Brain microvascular endothelial cell (primary cell): Measurements from ENCODE around the gene RPS3.
A peak's percentile ranks its signal among the peaks of the same experiment; 100 is the strongest.

Experiments
- DNase-seq: peaks from one replicate; pipeline ENCODE4 v3.0.0-alpha.2; 2020
- H3K27ac ChIP-seq: fragments of 250-450 bp; sonication (Bioruptor Pico); 2 replicates; pipeline ENCODE4 v1.5.1; 2020; ENCODE audit warnings: mild to moderate bottlenecking, moderate library complexity
- H3K27me3 ChIP-seq: fragments of 250-450 bp; sonication (Bioruptor Pico); replicated peaks from 2 replicates; pipeline ENCODE4 v1.5.1; 2020; ENCODE audit warnings: mild to moderate bottlenecking
- H3K36me3 ChIP-seq: fragments of 250-450 bp; sonication (Bioruptor Pico); replicated peaks from 2 replicates; pipeline ENCODE4 v1.5.1; 2020; ENCODE audit warnings: mild to moderate bottlenecking
- H3K4me3 ChIP-seq: 2 replicates; pipeline ENCODE4 v1.5.1; 2011; ENCODE audit warnings: low read depth, mild to moderate bottlenecking, control low read depth, low read length, moderate library complexity
- CTCF ChIP-seq: IDR thresholded peaks from 2 replicates; pipeline ENCODE4 v1.5.1; 2011; ENCODE audit warnings: low read depth, mild to moderate bottlenecking, moderate library complexity, low read length, control low read depth, inconsistent platforms; ENCODE audit errors: missing control alignments
- in situ Hi-C: cut with HindIII; loops from 2 replicates; pipeline ENCODE4 v1.10.0; 2017; ENCODE audit warnings: low sequenced_read_pairs, low pct_ligation_motif_present

RPS3 gene

GRCh38 chr11:75429641-75429901 is 30.3 kb downstream of the RPS3 start:
- no peak for TF ChIP-seq CTCF
- H3K27ac ChIP-seq, result no peak overlapping the region
- peaks cover 30% of the 10 kb centered on the region for H3K27me3 ChIP-seq
- H3K36me3 ChIP-seq, result no peaks in the 10 kb centered on the region
- no peak for DNase-seq
- H3K4me3 ChIP-seq, result no peak overlapping the region
- in situ Hi-C loops, result no loop called here

DNA sequence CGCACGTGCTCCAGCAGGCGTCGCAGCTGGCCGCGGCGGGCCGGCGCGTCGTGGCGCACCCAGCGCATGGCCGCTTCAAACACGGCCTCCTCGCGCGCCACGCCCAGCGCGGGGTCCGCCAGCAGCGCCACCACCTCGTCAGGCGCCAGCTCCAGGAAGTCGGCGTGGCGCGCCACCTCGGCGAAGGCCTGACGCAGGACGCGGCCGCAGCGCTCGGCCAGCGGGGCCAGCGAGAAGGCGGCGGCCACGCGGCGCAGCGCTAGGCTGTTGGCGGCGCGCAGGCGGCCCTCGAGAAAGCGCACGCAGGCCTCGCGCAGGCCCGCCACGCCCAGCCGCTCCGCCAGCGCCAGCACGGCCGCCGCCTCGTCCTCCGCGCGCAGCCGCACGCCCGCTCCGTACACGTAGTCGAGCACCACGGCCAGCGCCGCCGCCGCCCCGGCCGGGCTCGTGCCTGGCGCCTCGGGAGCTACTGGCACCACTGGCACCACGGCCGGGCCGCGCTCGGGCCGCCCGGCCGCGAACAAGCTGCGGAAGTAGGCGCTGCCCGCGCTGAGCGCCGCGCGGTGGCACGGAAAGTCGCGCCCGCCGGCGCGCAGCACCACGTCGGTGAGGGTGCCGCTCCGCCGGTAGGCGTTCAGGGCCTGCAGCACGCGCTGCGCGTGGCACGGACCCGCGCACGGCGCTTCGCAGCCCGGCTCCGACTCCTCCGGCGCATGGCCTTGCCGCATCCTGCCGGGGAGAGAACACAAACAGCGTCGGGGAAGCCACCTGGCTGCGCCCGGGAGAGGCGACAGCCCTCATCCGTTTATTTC is 30.8 kb downstream of the RPS3 start:
- Histone ChIP-seq H3K27me3 (peaks cover 30% of the 10 kb centered on the region), H3K36me3 (no peaks in the 10 kb centered on the region), H3K4me3 (peak overlapping the region; percentile 30), H3K27ac (no peak overlapping the region)
- DNase-seq, result peak; percentile 27
- no peak for TF ChIP-seq CTCF
- in situ Hi-C loops, result no loop called here

- no peak for DNase-seq
- no peak for TF ChIP-seq CTCF
- in situ Hi-C loops, result no loop called here
- no peak overlapping the region for H3K27ac ChIP-seq
- H3K36me3 ChIP-seq, result no peaks in the 10 kb centered on the region
- peak overlapping the region; percentile 30 for H3K4me3 ChIP-seq
- peaks cover 30% of the 10 kb centered on the region for H3K27me3 ChIP-seq
These were observed 31.6 kb downstream of the RPS3 start for GRCh38 chr11:75430714-75431532.

DNA sequence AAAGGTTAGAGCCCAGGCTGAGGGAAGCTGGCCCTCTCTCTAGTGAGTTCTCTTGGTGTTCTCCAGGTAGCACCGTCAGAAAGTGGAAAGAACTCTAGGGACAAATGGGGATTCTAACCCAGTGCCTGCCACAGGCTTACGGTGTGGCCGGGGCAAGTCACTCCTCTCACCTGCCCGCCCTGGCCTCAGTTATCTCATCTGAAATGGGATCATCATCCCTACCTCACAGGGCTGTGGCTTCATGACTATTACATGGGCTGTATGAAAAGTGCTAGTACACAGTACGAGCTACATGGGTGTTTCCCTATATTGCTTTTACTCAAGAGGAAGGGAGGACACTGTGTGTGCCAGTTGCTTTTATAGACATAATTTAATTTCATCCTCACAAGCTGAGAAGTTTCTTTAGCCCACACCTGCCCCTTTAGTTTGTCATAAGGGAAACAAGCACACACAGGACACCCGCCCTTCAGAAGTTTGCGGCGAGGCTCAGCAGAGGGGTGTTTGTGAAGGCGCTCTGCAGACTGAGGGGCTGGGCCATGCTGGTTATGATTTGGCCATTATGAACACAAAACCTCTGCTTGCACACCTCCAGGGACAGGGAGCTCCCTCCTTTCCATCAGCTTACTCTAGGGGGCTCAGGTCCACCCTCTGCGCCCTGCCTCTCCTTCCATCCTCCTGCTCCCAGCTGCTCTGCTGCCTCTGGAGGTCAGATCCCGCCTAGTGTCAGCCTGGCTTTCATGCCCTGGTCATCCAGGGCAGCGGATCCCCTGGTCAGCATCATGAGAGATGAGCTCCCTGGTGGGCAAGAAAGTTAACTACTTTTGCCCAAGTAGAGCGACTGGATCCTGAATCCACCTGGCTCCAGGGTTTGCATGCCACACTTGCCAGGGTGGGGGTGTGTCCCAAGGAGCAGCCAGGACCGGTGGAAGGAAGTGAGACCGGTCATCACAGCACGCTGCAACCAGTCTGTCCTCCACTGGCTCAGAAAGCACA is 32.5 kb downstream of the RPS3 start:
- no peak for DNase-seq
- Histone ChIP-seq H3K27ac (no peak overlapping the region), H3K27me3 (peaks cover 30% of the 10 kb centered on the region), H3K36me3 (no peaks in the 10 kb centered on the region), H3K4me3 (no peak overlapping the region)
- no peak for TF ChIP-seq CTCF
- in situ Hi-C loops, result no loop called here

DNA sequence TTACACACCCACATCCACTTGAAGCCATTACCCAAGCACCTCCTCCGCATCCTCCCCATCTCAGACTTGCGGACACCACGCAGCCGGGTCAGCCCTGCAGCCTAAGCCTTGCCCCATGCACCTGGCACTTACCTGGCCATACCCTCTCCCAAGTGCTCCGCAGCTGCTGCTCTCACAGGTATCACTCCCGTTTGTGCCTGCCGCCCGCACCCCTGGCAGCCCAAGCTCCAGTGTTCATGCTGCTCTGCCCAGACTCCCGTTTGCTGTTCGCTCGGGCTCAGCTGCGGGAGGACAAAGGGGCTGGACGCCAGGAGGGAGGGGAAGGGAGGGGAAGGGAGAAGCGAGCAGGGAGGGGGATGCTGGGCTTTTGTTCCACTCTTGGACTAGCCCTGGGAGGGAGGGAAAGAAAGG is 33.6 kb downstream of the RPS3 start, which contains the start of gene KLHL35:
TSS of gene KLHL35 (minus strand) at position 293 of the 411 bp plus-strand sequence. CDS start 2,574 bp downstream, outside the sequence.
- Histone ChIP-seq H3K27ac (no peak within 1 kb of the TSS), H3K4me3 (no peak within 1 kb of the TSS), H3K27me3 (peaks cover 30% of the 10 kb centered on the region), H3K36me3 (no peaks in the 10 kb centered on the region)
- DNase-seq, result no peak
- in situ Hi-C loops, result no loop called here
- no peak for TF ChIP-seq CTCF
